ENCODE data around the gene CCDC88C. TPM values are rescaled to one million over a fixed set of nuclear protein-coding genes. Genes with fewer than 3 reads are reported as not detected.

The CCDC88C gene
- total RNA-seq, 1 experiment from 2014 or later, result 21.3 TPM

DNA sequence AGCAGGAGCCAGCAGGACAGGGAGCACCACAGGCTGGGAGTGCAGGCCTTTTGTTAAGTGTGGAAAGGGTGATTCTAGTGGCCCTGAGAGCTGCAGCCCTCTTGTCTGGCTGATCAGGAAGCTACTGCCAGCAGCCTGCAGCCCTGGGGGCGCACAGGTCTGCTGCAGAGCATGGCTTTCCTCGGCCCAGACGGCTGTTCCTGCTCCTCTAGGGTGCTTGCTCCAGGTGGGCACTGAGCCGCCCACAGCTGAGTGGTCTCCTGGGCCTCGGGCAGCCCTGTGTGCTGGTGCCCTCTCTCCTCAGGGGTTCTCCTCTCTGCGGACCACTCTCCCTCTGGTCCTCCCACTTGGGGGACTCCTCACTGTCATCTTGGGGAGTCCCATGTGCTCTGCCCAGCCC is 18.9 kb downstream of the CCDC88C start:
- ChIA-PET POLR2A (no interaction called here), CTCF (no interaction called here)
- ATAC-seq (peak; percentile 59), DNase-seq (ENCODE audit: low read depth, low spot score) (no peak)
- BruUV-seq (replicated peaks), result no TSS peak
- H3K4me3 ChIP-seq (ENCODE audit: low read depth in 2 of 2, low read length in 2 of 2), result no peak overlapping the region
- peaks cover 21% of the 10 kb centered on the region for H3K4me1 ChIP-seq (ENCODE audit: control insufficient read depth, insufficient read depth, low read length)
- TF ChIP-seq POLR2AphosphoS5 (IDR thresholded peaks at IDR 0.05; ENCODE audit: low read depth, low read length) (no peak), SIN3A (IDR thresholded peaks at IDR 0.05; ENCODE audit: borderline replicate concordance, insufficient read depth, low read depth, low read length) (no peak), TCF7L2 (IDR thresholded peaks at IDR 0.05; ENCODE audit: low read depth, low read length) (no peak)
- TF ChIP-seq, protein P1, sequence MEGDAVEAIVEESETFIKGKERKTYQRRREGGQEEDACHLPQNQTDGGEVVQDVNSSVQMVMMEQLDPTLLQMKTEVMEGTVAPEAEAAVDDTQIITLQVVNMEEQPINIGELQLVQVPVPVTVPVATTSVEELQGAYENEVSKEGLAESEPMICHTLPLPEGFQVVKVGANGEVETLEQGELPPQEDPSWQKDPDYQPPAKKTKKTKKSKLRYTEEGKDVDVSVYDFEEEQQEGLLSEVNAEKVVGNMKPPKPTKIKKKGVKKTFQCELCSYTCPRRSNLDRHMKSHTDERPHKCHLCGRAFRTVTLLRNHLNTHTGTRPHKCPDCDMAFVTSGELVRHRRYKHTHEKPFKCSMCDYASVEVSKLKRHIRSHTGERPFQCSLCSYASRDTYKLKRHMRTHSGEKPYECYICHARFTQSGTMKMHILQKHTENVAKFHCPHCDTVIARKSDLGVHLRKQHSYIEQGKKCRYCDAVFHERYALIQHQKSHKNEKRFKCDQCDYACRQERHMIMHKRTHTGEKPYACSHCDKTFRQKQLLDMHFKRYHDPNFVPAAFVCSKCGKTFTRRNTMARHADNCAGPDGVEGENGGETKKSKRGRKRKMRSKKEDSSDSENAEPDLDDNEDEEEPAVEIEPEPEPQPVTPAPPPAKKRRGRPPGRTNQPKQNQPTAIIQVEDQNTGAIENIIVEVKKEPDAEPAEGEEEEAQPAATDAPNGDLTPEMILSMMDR (IDR thresholded peaks at IDR 0.05), result no peak
- TF ChIP-seq, protein P2, sequence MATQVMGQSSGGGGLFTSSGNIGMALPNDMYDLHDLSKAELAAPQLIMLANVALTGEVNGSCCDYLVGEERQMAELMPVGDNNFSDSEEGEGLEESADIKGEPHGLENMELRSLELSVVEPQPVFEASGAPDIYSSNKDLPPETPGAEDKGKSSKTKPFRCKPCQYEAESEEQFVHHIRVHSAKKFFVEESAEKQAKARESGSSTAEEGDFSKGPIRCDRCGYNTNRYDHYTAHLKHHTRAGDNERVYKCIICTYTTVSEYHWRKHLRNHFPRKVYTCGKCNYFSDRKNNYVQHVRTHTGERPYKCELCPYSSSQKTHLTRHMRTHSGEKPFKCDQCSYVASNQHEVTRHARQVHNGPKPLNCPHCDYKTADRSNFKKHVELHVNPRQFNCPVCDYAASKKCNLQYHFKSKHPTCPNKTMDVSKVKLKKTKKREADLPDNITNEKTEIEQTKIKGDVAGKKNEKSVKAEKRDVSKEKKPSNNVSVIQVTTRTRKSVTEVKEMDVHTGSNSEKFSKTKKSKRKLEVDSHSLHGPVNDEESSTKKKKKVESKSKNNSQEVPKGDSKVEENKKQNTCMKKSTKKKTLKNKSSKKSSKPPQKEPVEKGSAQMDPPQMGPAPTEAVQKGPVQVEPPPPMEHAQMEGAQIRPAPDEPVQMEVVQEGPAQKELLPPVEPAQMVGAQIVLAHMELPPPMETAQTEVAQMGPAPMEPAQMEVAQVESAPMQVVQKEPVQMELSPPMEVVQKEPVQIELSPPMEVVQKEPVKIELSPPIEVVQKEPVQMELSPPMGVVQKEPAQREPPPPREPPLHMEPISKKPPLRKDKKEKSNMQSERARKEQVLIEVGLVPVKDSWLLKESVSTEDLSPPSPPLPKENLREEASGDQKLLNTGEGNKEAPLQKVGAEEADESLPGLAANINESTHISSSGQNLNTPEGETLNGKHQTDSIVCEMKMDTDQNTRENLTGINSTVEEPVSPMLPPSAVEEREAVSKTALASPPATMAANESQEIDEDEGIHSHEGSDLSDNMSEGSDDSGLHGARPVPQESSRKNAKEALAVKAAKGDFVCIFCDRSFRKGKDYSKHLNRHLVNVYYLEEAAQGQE (IDR thresholded peaks at IDR 0.05; ENCODE audit: insufficient read depth in 1 of 2, low read depth in 2 of 2, low read length in 1 of 2), result no peak
- no peak overlapping the region for H3K27ac ChIP-seq (ENCODE audit: low read length)
- in situ Hi-C loops (cut with HindIII; ENCODE audit: low pct_unique_long_range_greater_than_20kb, low sequenced_read_pairs) (no loop called here), intact Hi-C loops (cut with micrococcal nuclease; ENCODE audit: unreplicated experiment) (no loop called here)
- no peaks in the 10 kb centered on the region for H3K9me3 ChIP-seq (ENCODE audit: control insufficient read depth, insufficient read depth, low read depth, low read length)
- H3K27me3 ChIP-seq (ENCODE audit: control insufficient read depth, insufficient read depth, low read length), result no peaks in the 10 kb centered on the region
- H3K36me3 ChIP-seq (ENCODE audit: control insufficient read depth, insufficient read depth, low read length), result no peaks in the 10 kb centered on the region

DNA sequence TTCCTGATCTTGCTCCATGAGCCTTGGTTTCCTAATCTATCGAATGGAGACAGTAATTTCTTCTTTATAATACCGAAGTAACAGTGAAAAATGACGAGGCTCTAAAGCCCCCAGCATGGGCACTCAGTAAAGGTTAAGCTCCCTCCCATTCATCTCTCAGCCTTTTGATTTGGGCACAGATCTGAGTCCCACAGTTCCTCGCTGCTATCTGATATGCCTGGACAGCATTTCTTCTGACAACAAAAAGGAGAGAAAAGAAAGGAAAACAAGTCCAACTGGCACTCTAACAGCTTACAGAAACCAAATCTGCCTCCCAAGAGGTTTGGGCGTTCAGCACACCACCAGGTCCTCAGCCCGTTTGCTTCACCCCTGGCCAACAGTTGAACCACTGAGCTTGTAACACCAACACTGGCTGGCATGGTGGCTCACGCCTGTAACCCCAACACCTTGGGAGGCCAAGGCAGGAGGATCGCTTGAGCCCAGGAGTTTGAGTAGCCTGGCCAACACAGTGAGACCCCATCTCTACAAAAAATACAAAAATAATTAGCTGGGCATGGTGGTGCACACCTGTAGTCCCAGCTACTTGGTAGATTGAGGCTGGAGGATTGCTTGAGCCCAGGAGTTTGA is 19.5 kb downstream of the CCDC88C start:
- ChIA-PET POLR2A (no interaction called here), CTCF (no interaction called here)
- no TSS peak for BruUV-seq (replicated peaks)
- in situ Hi-C loops (cut with HindIII; ENCODE audit: low pct_unique_long_range_greater_than_20kb, low sequenced_read_pairs), result no loop called here
- TF ChIP-seq POLR2AphosphoS5 (IDR thresholded peaks at IDR 0.05; ENCODE audit: low read depth, low read length), result no peak
- TF ChIP-seq, protein P1 (IDR thresholded peaks at IDR 0.05), result no peak
- TF ChIP-seq, protein P2 (IDR thresholded peaks at IDR 0.05; ENCODE audit: insufficient read depth in 1 of 2, low read depth in 2 of 2, low read length in 1 of 2), result no peak
- TF ChIP-seq TCF7L2 (IDR thresholded peaks at IDR 0.05; ENCODE audit: low read depth, low read length), result no peak
- no peak for TF ChIP-seq SIN3A (IDR thresholded peaks at IDR 0.05; ENCODE audit: borderline replicate concordance, insufficient read depth, low read depth, low read length)
- H3K36me3 ChIP-seq (ENCODE audit: control insufficient read depth, insufficient read depth, low read length), result no peaks in the 10 kb centered on the region
- DNase-seq (ENCODE audit: low read depth, low spot score), result no peak
- peak overlapping the region; percentile 61; the same call in 1 of the 2 replicates for H3K27ac ChIP-seq (ENCODE audit: low read length)
- H3K4me3 ChIP-seq (ENCODE audit: low read depth in 2 of 2, low read length in 2 of 2), result no peak overlapping the region
- no peaks in the 10 kb centered on the region for H3K27me3 ChIP-seq (ENCODE audit: control insufficient read depth, insufficient read depth, low read length)
- peaks cover 21% of the 10 kb centered on the region for H3K4me1 ChIP-seq (ENCODE audit: control insufficient read depth, insufficient read depth, low read length)
- ATAC-seq, result peak; percentile 17; the same call in 1 of the 2 replicates
- H3K9me3 ChIP-seq (ENCODE audit: control insufficient read depth, insufficient read depth, low read depth, low read length), result no peaks in the 10 kb centered on the region
- intact Hi-C loops (cut with micrococcal nuclease; ENCODE audit: unreplicated experiment), result no loop called here
